ENCODE measurements around the gene TMEM50A. TPM values are rescaled to one million over a fixed set of nuclear protein-coding genes. Genes with fewer than 3 reads are reported as not detected.
"Not testable (repeated sequence)": the region's sequence is repeated elsewhere in the genome, so short reads cannot be mapped to it uniquely, and the experiment has no call there.

TMEM50A gene
- polyA plus RNA-seq, 1 donor from 2014 or later = 111 TPM

DNA sequence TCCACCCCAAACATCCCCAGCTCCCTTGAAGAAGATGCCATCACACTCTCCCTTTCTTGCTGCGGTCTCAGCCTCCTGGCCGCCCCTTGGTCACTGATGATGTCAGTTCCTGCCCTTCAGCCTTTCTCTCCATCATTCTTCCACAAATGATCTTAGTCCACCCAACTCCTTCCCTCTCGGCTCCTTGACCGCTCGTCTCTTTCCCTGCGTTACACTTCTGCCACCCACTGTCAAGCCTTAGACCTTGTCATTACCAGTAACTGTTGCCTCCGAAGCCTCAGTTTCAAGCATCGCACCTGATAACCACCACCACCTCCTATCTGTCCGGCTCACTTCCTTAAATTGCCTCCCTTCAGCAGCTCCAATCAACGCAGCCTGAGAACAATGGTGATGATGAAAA is 59.4 kb downstream of the TMEM50A start:
- not testable (repeated sequence) for H3K9me3 Mint-ChIP-seq, H3K36me3 Mint-ChIP-seq, H3K4me3 Mint-ChIP-seq, H3K27me3 Mint-ChIP-seq, H3K4me1 Mint-ChIP-seq, H3K27ac Mint-ChIP-seq

GRCh38 chr1:25398079-25398478 is 59.9 kb downstream of the TMEM50A start:
- not testable (repeated sequence) for H3K9me3 Mint-ChIP-seq, H3K27ac Mint-ChIP-seq, H3K4me3 Mint-ChIP-seq, H3K27me3 Mint-ChIP-seq, H3K36me3 Mint-ChIP-seq, H3K4me1 Mint-ChIP-seq

- not testable (repeated sequence) for H3K27ac Mint-ChIP-seq, H3K9me3 Mint-ChIP-seq, H3K4me1 Mint-ChIP-seq, H3K36me3 Mint-ChIP-seq, H3K27me3 Mint-ChIP-seq, H3K4me3 Mint-ChIP-seq
These were observed 65.0 kb downstream of the TMEM50A start for GRCh38 chr1:25402947-25403803.

- not testable (repeated sequence) for H3K36me3 Mint-ChIP-seq, H3K27ac Mint-ChIP-seq, H3K27me3 Mint-ChIP-seq, H3K4me1 Mint-ChIP-seq, H3K9me3 Mint-ChIP-seq, H3K4me3 Mint-ChIP-seq
These were observed 67.7 kb downstream of the TMEM50A start for GRCh38 chr1:25405731-25406305.

GRCh38 chr1:25409641-25410427 is 71.7 kb downstream of the TMEM50A start:
- not testable (repeated sequence) for H3K9me3 Mint-ChIP-seq, H3K4me1 Mint-ChIP-seq, H3K27ac Mint-ChIP-seq, H3K27me3 Mint-ChIP-seq, H3K36me3 Mint-ChIP-seq, H3K4me3 Mint-ChIP-seq

Other genes with a start within 250 kb of the TMEM50A start
- 91.2 TPM for gene SYF2, start 105.8 kb upstream of the TMEM50A start, polyA plus RNA-seq
- 56.0 TPM for gene RSRP1, start 90.9 kb upstream of the TMEM50A start, polyA plus RNA-seq
- gene RHD, start 65.8 kb upstream of the TMEM50A start, polyA plus RNA-seq = 0.19 TPM
- gene RHCE, start 82.5 kb downstream of the TMEM50A start, polyA plus RNA-seq = 0.30 TPM
- gene MACO1, start 92.6 kb downstream of the TMEM50A start, polyA plus RNA-seq = 8.3 TPM
- 60.5 TPM for gene LDLRAP1, start 205.3 kb downstream of the TMEM50A start, polyA plus RNA-seq

Data from IgD-negative memory B cell (primary cell).